NCI-H1092 (cell line): ENCODE results near the gene LRRC61.
"Not testable (repeated sequence)": the region's sequence is repeated elsewhere in the genome, so short reads cannot be mapped to it uniquely, and the experiment has no call there.

Experiments
- DNase-seq: peaks from one replicate; lab custom pipeline; 2025; lab: John Stamatoyannopoulos, UW

LRRC61 gene, protein sequence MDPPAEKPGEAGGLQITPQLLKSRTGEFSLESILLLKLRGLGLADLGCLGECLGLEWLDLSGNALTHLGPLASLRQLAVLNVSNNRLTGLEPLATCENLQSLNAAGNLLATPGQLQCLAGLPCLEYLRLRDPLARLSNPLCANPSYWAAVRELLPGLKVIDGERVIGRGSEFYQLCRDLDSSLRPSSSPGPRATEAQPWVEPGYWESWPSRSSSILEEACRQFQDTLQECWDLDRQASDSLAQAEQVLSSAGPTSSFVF

DNA sequence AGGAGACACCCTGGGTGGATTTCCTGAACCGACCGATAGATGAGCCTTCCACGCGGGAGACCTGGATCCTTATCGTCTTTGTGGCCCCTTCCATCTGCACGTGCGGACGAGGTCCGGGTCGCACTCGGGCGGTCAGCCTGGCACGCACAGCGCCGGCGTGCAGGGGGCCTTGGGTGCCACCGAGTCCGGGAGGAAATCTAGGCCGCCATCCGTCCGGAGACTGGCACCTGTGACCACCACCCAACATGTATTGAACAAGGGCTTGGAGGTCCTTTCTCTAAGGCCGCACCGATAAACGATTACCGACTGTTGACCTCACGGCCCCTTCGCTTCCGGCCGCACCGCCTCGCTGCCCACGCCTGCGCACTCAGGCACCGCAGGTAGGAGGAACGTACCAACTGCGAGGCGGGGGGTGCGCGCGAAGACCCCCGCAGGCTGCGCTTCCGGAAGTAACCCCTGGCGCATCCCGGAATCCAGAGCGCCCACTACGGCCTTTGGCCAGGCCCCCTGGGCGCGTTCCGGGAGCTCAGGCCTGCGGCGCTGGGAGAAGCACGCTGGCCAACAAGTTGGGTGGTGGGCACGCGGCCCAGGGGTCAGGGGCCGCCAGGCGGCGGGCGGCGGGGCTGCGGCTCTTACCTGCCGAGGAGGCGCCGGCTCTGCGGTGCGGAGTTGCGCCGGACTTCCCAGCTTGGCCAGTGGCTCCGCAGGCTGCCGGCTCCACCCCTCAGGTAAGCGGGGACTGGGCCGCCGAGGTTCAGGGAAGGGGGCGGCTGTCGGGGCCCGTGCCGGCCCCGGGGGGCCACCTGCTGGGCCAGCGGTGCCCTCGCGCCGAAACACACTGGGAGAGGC is at the start of gene LRRC61, which contains the start of gene ACTR3C:
Gene LRRC61, plus strand, starts transcription at position 523 of the 849 bp plus-strand sequence. CDS start 13,507 bp downstream, outside the sequence.
Gene ACTR3C, minus strand, starts transcription at position 713 of the 849 bp plus-strand sequence. CDS start 28,249 bp downstream, outside the sequence.
- DNase-seq: peak; percentile 83

DNA sequence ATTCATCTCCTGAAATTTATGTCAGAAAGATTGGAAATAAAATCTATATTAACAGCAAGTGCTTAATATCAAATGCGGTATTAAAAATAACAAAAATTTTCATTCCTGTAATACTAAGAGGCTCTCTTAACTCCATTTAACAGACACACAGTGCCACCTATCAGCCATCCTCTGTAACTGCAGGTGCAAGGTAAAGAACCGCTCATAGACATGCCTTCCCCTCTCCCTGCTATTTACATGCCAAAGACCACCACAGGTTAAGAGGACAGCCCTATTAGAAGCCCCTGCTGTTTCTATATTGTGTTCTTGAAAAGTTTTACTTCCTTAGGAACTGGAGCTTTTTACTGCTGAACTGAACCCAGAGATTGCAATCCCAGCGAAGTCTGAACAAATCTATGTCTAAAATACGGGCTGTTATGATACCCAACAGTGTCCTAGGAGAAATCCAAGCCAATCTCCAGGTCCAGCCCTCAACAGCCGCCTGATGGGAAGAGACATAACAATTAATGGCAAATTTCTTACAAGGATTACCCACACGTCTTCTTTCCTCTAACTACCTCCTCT is 46.9 kb upstream of the LRRC61 start:
- peak; percentile 14 for DNase-seq

DNA sequence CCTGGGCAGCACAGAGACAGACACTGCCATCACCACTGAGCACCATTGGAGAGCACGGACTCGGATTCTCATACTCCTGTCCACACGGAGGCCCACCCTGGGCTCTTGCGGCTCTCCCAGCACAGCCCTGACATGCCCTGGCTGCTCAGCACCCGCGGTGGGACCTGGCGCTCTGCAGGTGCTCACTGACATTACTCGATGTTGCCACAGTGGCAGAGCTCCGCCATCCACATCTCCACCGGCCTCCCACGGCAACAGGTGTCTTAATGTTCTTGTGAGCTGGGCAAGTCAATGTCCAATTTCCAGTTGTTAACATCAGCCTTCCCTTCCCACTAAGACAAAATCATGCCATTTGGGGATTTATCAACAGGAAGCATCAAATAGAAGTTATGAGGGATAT is 44.8 kb upstream of the LRRC61 start:
- DNase-seq: not testable (repeated sequence)

DNA sequence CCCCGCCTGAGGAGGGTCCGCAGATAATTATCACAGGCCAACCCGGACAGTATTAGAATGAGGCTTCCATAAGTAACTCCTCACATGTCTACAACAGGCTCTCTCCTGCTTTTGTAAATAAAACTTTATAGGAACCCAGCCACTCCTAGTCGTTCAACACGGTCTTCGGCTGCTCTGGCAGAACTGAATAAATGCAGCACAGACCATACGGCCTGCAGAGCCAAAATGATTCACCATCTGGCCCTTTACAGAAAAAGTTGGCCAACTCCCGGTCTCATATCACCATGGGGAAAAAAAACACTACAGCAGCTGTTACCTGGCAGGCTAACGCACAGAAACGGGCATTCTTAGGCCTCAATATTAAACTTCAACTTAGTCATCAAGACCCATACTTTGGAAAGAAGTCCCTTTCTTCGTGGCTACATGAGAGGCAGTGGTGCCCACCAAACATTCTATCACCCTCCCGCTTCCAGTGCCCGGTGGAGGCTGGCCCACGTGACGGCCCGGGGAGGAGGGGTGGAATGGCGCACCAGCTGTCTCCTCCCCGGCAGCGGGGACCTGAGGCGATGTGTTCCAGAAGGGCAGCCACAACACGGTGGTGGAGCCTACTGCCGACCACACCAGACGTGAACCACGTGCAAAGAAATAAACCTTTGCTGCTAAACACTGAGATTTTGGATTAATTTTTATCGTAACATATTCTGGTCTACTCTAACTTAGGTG is 41.3 kb upstream of the LRRC61 start:
- not testable (repeated sequence) for DNase-seq

DNA sequence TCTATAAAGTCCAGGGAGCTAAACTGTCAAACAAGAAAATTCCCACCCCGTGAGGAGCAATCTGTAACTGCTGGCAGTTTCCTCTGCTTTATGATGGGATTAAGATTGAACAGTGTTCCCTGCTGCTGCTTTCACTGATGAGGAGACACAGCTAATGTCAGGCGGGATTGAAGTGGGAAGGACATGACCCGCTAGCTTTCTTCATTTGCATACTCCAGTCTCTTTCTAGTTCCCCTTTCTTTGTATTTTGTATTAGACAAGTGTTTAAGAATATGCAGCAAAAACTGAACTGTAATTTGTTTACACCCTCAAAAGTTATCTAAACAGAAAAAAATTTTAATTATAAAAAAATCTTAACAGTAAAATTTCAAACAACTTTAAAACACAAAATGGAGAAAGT is 40.0 kb upstream of the LRRC61 start:
- DNase-seq: not testable (repeated sequence)

DNA sequence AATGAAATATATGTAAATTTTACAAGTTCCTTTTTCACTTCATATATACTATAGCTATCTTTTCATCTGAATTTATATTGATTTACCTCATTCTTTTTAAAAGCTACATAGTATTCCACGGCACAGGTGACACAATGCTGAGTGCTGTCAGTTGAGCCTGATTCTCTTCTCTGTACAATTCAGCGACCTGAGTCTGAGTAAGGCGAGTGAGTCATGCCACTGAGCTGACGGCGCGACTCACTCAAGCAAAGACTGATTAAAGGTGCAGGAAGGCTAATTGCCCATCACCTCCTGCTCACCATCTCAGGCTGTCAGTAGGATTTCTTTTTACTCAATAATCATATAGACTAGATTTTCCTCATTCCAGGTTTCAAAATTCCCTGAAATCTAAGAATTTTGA is 39.5 kb upstream of the LRRC61 start:
- DNase-seq: not testable (repeated sequence)

DNA sequence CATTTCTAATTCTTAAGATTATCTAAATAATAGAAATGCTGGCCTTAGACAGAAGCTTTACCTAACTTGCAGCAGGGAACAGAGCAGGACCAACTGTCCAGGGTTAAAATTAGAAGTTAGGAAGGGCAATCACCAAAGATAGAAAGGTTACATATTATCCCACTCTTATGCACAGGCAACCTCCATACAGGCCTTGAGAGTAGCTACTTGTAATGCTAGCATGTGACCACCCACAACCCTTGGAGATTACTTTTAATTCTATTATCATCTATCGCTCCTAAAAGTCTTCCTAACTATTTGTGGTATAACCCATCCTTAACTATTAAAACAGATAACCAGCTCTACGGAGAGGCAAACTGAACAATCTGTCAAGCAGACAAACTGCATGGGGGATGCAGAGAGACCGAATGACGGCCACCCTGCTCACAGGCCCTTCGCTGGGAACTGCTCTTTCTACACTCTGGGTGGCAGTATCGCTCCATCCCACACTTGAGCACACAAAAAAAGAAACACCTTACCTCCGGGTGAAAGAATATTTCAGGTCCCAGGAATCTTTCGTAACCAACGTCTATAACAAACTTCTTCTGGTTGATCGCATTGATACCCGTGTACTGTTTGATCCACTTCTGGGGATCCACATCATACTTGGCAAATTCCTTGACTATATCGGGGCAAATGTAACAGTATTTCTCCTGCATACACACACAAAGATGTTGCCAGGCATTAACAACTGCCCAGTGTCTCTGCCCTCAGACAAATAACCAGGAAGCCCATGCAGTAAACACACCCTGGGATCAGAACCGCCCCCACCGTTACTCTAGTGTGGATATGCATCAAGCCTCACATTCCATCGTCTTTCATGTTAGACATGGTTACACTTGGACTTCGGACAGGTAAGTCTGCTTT is 37.1 kb upstream of the LRRC61 start:
- DNase-seq: peak; percentile 4

DNA sequence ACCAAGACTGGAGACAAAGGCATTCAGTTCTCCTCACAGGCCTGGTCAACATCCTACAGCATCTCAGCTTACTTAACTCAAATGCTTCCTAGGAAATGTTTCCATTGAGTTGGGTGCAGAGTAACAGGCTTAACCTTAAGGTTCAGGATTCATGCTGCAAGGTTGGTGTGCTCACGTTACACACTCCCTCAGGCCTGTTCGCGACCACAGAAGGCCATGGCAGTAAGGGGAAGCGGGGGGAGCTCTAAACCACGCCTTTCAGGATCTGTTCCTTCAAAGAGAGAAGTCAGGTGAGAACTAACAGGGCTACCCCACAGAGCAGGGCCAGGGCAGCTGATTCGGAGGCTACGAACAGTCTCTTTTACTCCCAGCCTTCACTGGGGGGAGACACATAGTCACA is 35.3 kb upstream of the LRRC61 start:
- DNase-seq: not testable (repeated sequence)

DNA sequence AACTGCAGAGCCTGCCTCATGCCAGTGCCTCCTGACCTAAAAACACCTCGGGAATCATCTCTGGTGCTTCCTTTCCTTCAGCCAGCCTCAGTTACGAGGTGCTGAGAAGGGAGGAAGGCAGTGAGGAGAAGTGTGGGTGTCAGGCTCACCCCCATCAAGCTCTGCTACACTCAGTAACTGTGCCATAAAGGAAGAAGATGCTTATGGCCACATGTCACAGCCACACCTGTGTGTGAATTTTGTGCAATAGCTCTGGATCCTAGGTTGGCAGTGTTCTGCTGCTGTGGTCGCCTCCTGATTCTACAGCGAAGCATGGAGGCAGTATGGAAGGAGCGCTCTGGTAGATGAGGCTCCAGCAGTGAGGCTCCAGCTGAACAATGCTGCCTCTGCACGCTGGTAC is 34.3 kb upstream of the LRRC61 start:
- DNase-seq: not testable (repeated sequence)

DNA sequence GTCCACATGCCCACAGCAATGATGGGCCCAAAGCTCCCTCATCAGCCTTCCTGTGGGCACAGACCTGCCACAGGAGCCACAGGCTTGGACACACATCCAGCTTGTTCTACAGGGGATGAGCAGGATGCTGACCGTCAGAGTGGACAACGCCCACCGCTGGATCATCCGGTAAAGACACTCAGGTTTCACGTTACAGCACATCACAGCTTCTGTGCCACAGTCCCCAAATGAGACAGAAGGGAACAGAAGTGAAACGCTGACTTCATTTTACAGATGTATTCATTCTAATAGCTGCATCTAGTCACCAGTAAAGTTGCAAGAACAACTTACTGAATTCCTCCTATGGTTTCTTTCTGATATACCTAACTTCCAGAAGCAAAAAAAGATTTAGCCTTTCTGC is 32.8 kb upstream of the LRRC61 start:
- not testable (repeated sequence) for DNase-seq

DNA sequence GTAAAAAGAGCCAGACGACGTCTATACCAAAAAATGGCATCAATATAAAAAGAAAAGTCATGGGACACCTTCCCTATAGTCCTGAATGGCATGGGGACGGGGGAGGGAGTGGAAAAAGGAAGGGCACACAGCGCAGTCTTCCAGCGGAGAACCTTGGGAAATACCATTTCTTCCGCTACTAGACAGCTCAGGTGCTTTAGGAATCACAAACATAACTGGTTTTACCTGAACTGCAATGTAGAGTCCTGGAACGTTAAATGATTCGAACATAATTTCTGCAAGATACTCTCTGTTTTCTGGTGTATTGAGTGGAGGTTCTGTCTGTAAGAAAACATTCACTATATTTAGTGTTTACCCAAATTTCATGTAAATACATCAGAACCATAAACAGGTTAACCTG is 28.1 kb upstream of the LRRC61 start:
- not testable (repeated sequence) for DNase-seq

DNA sequence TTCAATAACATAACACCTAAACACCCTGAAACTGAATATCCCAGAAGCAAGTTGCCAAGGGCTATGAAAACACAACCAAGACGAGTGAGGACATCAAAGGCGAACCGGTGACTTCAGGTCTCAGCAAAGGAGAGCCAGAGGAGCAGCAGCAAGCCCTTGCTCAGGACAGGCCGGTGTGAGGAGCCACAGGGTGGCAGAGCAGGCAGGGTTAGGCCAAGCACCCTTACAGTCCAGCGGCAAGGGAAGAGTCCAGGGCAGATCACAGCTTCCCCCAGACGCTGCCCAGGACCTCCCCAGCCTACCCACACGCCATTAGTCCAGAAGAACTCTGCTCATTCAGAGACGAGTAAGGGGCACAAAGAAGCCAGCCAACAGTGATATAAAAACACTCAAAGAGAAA is 27.5 kb upstream of the LRRC61 start:
- DNase-seq: not testable (repeated sequence)

DNA sequence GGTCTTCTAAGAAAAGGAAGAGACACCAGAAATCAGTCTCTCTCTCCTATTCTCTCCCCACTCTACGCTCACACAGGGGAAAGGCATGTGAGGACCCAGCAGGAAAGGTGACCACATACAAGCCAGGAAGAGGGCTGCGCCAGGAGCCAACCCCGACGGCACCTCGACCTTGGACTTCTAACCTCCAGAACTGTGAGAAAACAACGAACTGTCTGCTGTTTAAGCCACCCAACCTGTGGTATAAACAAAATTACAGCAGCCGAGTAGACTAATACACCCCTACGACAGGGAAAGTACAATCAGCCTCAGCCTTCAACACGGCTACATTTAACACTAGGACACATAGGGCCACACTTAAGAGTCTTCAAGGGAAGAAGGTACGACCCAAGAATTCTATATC is 26.4 kb upstream of the LRRC61 start:
- DNase-seq: not testable (repeated sequence)

DNA sequence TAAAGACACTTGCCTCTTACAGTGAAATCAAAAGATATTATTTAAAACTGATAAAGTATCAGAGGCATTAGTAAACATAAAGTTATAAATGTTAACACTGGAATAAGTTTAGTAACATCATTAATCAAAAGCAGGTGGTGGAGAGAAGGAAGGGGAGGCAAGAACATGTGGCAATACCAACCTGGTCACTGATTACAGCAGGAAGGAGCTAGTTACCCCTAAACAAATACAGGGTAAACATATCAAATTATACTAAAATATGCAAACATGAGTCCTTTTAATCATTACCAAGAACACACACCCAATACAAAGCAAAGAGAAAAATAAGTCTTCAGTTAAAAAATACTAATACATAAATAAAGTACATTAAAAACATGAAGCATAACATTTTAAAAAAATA is 25.2 kb upstream of the LRRC61 start:
- DNase-seq: not testable (repeated sequence)

DNA sequence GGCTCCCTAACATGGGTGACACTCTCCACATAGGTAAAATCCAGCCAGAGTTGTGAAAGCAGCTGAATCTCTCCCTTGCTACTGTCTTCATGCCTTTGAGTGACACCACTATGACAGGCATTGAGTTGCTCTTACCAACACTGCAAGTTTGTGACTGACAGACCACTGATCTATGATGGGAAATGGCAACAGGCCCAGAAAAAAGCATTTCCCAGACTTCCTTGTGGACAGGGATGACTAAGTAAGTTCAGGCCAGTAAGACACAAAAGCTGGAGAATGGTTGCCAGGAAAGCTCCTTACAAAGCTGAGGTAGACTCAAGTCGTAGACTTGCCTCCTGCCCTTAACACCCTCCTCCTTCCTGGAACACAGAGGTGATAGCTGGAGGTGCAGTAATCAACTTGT is 20.2 kb upstream of the LRRC61 start:
- DNase-seq: not testable (repeated sequence)

DNA sequence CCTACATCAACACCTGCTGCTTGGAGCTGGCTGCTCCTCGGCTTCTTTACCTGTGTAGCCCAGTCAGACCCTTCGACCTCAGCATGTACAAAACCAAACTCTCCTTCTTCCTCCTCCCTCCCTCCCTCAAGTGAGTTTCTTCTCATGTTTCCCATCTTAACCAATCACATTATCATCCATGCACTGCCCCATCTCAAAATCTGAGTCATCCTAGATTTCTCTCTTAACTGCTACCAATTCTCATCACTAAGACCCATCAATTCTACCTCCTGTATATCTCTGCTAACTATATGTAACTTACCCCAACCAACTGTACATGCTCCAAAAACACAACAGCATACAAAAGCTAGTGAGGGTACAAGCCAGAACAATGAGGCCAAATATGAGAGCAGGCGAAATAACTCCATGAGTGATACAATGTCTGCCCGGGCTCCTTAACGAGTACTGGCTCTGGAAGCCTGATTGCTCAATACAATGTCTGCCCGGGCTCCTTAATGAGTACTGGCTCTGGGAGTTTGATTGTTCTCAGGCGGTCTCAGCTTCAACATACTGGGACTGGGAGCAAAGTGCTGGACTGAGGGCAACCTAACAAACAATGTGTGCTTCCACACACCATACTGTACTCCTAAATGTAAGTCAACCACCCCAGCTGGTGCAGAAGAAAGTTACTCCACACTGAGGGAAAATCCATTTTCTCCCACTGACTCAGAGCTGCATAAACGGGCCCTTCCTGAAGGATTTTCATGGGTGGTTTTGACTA is 18.5 kb upstream of the LRRC61 start:
- not testable (repeated sequence) for DNase-seq

DNA sequence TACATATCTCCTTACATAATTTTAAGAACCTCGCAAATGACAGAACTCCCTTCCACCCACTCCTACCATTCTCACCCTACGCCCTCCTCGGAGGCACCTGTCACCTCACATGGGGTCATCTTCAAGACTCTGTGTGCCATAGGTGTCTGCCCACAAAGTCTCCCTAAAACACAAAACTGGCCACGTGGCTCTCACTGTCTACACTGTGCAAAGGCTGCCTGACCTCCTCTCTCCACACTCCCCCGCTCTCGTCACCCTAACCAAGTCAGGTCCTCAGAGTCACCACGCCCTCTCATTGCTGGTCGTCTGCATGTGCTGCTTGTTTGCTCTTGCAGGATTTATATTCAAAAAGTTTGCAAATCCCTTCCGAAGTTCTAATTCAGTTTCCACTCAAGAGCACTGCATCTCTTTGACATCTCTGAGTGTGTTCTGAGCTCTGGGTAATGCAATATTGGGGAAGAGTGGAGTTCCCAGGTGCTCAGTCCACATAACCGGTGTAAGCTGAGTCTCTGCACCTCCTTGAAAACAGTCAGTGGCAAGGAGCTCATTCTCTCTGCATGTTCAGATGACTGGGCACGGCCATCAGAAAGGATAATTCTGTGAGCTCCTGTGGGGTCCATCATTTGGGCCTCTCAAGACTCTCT is 17.8 kb upstream of the LRRC61 start:
- DNase-seq: not testable (repeated sequence)

DNA sequence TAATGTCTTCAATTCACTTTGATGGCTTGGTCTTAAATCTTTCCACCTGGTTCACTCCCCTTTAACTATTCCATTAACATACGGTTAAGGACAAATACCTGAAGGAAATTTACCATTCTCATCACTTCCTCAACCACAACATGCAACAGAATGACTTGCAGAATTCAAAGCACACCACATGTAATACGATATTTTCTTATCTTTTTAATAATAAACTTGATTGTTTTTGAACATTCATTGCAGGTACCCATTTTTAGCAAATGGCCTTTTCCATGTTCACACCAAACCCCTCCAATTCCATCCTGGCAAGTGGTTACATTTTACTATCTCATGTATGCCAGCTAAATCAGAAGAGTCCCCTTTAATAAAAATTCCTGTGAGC is 17.3 kb upstream of the LRRC61 start:
- not testable (repeated sequence) for DNase-seq

DNA sequence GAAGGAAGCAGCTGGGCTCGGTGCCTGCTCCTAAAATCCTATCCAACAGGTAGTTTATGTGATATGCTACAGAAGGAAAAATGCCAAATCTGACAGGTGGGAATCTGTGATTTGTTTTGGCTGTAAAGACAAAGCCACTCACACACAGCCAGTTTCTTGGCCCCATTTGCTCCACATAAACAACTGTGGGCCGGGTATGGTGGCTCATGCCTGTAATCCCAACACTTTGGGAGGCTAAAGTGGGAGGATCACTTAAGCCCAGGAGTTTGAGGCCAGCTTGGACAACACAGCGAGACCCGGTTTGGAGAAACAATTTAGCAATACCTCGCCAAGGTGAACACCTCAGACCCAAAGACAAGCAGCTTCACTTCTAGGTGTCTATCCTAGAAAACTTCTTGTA is 16.8 kb upstream of the LRRC61 start:
- DNase-seq: not testable (repeated sequence)

DNA sequence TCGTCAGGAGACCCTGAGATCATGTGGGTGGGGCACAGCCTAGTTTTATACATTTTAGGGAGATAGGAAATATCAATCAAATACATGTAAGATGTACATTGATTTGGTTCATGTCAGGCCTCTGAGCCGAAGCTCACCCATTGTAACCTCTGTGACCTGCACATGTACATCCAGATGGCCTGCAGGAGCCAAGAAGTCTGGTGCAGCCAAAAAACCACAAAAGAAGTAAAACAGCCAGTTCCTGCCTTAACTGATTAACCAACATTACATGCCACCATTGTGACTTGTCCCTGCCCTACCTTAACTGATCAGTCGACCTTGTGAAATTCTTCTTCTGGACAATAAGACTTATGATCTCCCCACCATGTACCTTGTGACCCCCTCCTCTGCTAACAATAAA is 16.0 kb upstream of the LRRC61 start:
- DNase-seq: no peak
